Kidney (tissue), 14 donors: Measurements from ENCODE around the gene JADE2. TPM values are rescaled to one million over a fixed set of nuclear protein-coding genes. Genes with fewer than 3 reads are reported as not detected.
A peak's percentile ranks its signal among the peaks of the same experiment; 100 is the strongest.

Experiments
- DNase-seq, 5 donors: peaks; one replicate each; pipeline ENCODE4 v3.0.0-alpha.2; 2013 to 2020
- FAIRE-seq: peaks from 2 replicates; lab custom pipeline; 2012; peaks lifted over from hg19 to GRCh38; lab: Jason Lieb, UNC
- H3K27ac ChIP-seq, 2 donors: one replicate each; pipeline ENCODE4 v1.7.0; 2013; ENCODE audit warnings: low read depth in 2 of 2, low read length in 2 of 2, inconsistent platforms in 1 of 2
- H3K27me3 ChIP-seq: one replicate; pipeline ENCODE4 v1.7.1; 2013; ENCODE audit warnings: low read length, inconsistent platforms; ENCODE audit not compliant: control insufficient read depth, insufficient read depth
- H3K36me3 ChIP-seq, 3 donors: one replicate each; pipeline versions ENCODE4 v1.7.0 to v1.7.1; 2013; ENCODE audit warnings: low read length in 3 of 3, control low read depth in 1 of 3, inconsistent platforms in 1 of 3; ENCODE audit not compliant: insufficient read depth in 3 of 3, control insufficient read depth in 2 of 3
- H3K4me1 ChIP-seq, 3 donors: one replicate each; pipeline versions ENCODE4 v1.7.0 to v1.7.1; 2013; ENCODE audit warnings: low read length in 3 of 3, inconsistent platforms in 1 of 3, low read depth in 1 of 3; ENCODE audit not compliant: control insufficient read depth in 2 of 3, insufficient read depth in 2 of 3
- H3K4me3 ChIP-seq, 3 donors: one replicate each; pipeline versions ENCODE4 v1.7.0 to v1.8.1; 2013; ENCODE audit warnings: low read length in 3 of 3, control low read depth in 1 of 3, inconsistent platforms in 1 of 3
- H3K9ac ChIP-seq, 3 donors: one replicate each; pipeline versions ENCODE4 v1.7.0 to v1.7.1; 2013; ENCODE audit warnings: low read length in 3 of 3, control low read depth in 1 of 3, inconsistent platforms in 1 of 3
- H3K9me3 ChIP-seq, 3 donors: one replicate each; pipeline versions ENCODE4 v1.7.0 to v1.7.1; 2013; ENCODE audit warnings: low read length in 3 of 3, control low read depth in 1 of 3, inconsistent platforms in 1 of 3; ENCODE audit not compliant: control insufficient read depth in 2 of 3, insufficient read depth in 1 of 3
- CTCF ChIP-seq: IDR thresholded peaks from 3 replicates; pipeline ENCODE4 v1.5.1; 2012; ENCODE audit warnings: mild to moderate bottlenecking, moderate library complexity, borderline replicate concordance; ENCODE audit not compliant: insufficient read depth; ENCODE audit errors: extremely low read depth
- intact Hi-C: fragments of 100-400 bp; cut with DNase I; formaldehyde crosslinking; loops from one replicate; pipeline ENCODE4 v1.11.1; 2022
- polyA plus RNA-seq: library from polyadenylated mRNA; stranded (reverse); fragments of 350-450 nt; fragmentation: Illumina TruSeq; extraction: RNeasy Lipid Tissue Mini Kit (QIAGEN cat#74804); gene quantifications from one replicate; pipeline ENCODE4 v1.2.3, GENCODE V29; 2014; ENCODE audit warnings: low read depth, low replicate concordance; ENCODE audit not compliant: insufficient read depth
- total RNA-seq: library from RNA; stranded (reverse); fragmentation: NEBNext Ultra II Directional; extraction: Animal tissue kit (Norgen Biotek cat#: 25700); gene quantifications from one replicate; pipeline ENCODE4 v1.2.1, GENCODE V29; 2021
- donor health status: control.
- donor health status: control.
- donor health status: control.
- donor health status: control.
- donor health status: control.
- donor health status: DM: yes; HTN: yes; CAD: no.
- donor health status: Normal renal cell carcinoma (clear cell type).

Gene JADE2
- total and polyA plus RNA-seq, 2 donors from 2014 or later, result 9.2 to 99.6 TPM

- FAIRE-seq (no peak), DNase-seq (peak in 1 of 5 donors; percentile 59)
- Histone ChIP-seq H3K4me1 (peaks cover 0 to 23% (median 14%) of the 10 kb centered on the region in 3 donors), H3K27ac (peak overlapping the region; percentile 24 to 25), H3K36me3 (peaks cover 5 to 28% (median 16%) of the 10 kb centered on the region in 3 donors), H3K9me3 (no peaks in the 10 kb centered on the region), H3K9ac (no peak overlapping the region), H3K27me3 (no peaks in the 10 kb centered on the region), H3K4me3 (no peak overlapping the region)
- TF ChIP-seq CTCF, result no peak
- intact Hi-C loops, result no loop called here
Observed at GRCh38 chr5:134553821-134554267, 28.4 kb downstream of the JADE2 start.

GRCh38 chr5:134554319-134555222 is 29.1 kb downstream of the JADE2 start:
- Histone ChIP-seq H3K4me1 (peaks cover 0 to 23% (median 14%) of the 10 kb centered on the region in 3 donors), H3K9me3 (no peaks in the 10 kb centered on the region), H3K27me3 (no peaks in the 10 kb centered on the region), H3K4me3 (no peak overlapping the region), H3K9ac (no peak overlapping the region), H3K36me3 (peaks cover 5 to 33% (median 21%) of the 10 kb centered on the region in 3 donors), H3K27ac (peak overlapping the region; percentile 24 to 25)
- intact Hi-C loops, result no loop called here
- FAIRE-seq, result no peak
- peak in 4 of 5 donors; percentile 55 to 82 (median 65) for DNase-seq
- TF ChIP-seq CTCF, result no peak

- Histone ChIP-seq H3K9ac (no peak overlapping the region), H3K4me3 (no peak overlapping the region), H3K27ac (peak overlapping the region in 1 of 2 donors; percentile 5), H3K27me3 (no peaks in the 10 kb centered on the region), H3K9me3 (no peaks in the 10 kb centered on the region), H3K36me3 (peaks cover 5 to 41% (median 29%) of the 10 kb centered on the region in 3 donors), H3K4me1 (peaks cover 0 to 21% (median 14%) of the 10 kb centered on the region in 3 donors)
- FAIRE-seq, result no peak
- intact Hi-C loops, result no loop called here
- DNase-seq, result peak in 1 of 5 donors; percentile 71
- TF ChIP-seq CTCF, result no peak
Observed at GRCh38 chr5:134555223-134555889, 29.9 kb downstream of the JADE2 start.
